K562 (cell line): ENCODE data around the gene MEFV. TPM values are rescaled to one million over a fixed set of nuclear protein-coding genes. Genes with fewer than 3 reads are reported as not detected.

Experiments used
- AFF1 ChIP-seq, 2 experiments: fragments of 450-650 bp; IDR thresholded peaks; 2 replicates each; pipeline ENCODE4 v1.6.1; 2018; ENCODE audit warnings: mild to moderate bottlenecking in 2 of 2, low read depth in 1 of 2; ENCODE audit not compliant: partially characterized antibody in 2 of 2
- CBX3 ChIP-seq, 2 experiments: IDR thresholded peaks; 1 replicate in 1 of 2; 2 replicates in 1 of 2; pipeline ENCODE4 v1.6.1; 2012; ENCODE audit warnings: inconsistent platforms in 2 of 2, low read length in 2 of 2, borderline replicate concordance in 1 of 2, control low read depth in 1 of 2
- EHMT2 ChIP-seq: fragments of 450-650 bp; IDR thresholded peaks from 2 replicates; pipeline ENCODE4 v1.6.1; 2018; ENCODE audit warnings: antibody characterized with exemption
- ETV5 ChIP-seq: sonication (generic); formaldehyde crosslinking; IDR thresholded peaks from 2 replicates; pipeline ENCODE4 v1.4.0; 2020; ENCODE audit warnings: low read depth, mild to moderate bottlenecking, missing genetic modification reagents
- GTF2E2 ChIP-seq: fragments of 200-800 bp; sonication (Bioruptor generic); IDR thresholded peaks from 2 replicates; pipeline ENCODE4 v1.6.1; 2016; ENCODE audit warnings: missing genetic modification characterization, missing compliant biosample characterization
- GTF2F1 ChIP-seq: IDR thresholded peaks from 2 replicates; pipeline ENCODE4 v1.6.1; 2011; ENCODE audit warnings: low read depth, low read length, improper control_type of control experiment
- HDAC2 ChIP-seq: fragments of 450-650 bp; IDR thresholded peaks from 2 replicates; pipeline ENCODE4 v1.6.1; 2016; ENCODE audit warnings: mild to moderate bottlenecking
- IRF9 ChIP-seq: fragments of 450-650 bp; IDR thresholded peaks from 2 replicates; pipeline ENCODE4 v1.6.1; 2016; ENCODE audit warnings: missing biosample characterization, missing genetic modification characterization
- KDM4B ChIP-seq, 2 experiments: fragments of 450-650 bp in 1 of 2; sonication (generic) in 1 of 2; IDR thresholded peaks; 2 replicates each; pipeline ENCODE4 v1.6.1; 2016 to 2017; ENCODE audit warnings: borderline replicate concordance in 2 of 2, antibody characterized with exemption in 1 of 2, low read depth in 1 of 2, mild to moderate bottlenecking in 1 of 2
- NCOA1 ChIP-seq: fragments of 450-650 bp; IDR thresholded peaks from 2 replicates; pipeline ENCODE4 v1.6.1; 2016; ENCODE audit warnings: low read depth
- NEUROD1 ChIP-seq: fragments of 150-350 bp; IDR thresholded peaks from 2 replicates; pipeline ENCODE4 v1.6.1; 2014; ENCODE audit warnings: borderline replicate concordance, low read length, low read depth; ENCODE audit not compliant: partially characterized antibody
- RBM15 ChIP-seq: fragments of 200-400 bp; formaldehyde crosslinking; IDR thresholded peaks from 2 replicates; pipeline ENCODE4 v1.6.1; 2018; ENCODE audit warnings: mild to moderate bottlenecking, low read length, moderate library complexity; ENCODE audit not compliant: insufficient read depth
- SMARCB1 ChIP-seq: IDR thresholded peaks from 2 replicates; pipeline ENCODE4 v1.6.1; 2011; ENCODE audit warnings: improper control_type of control experiment, low read depth; ENCODE audit not compliant: insufficient read length
- THRB ChIP-seq: fragments of 450-650 bp; formaldehyde crosslinking; conservative IDR thresholded peaks from 2 replicates; pipeline ENCODE4 v1.4.0; 2022; ENCODE audit warnings: mild to moderate bottlenecking, missing genetic modification characterization
- ZNF224 ChIP-seq: sonication (generic); formaldehyde crosslinking; IDR thresholded peaks from 2 replicates; pipeline ENCODE4 v1.8.0; 2022; ENCODE audit warnings: mild to moderate bottlenecking, missing genetic modification reagents
- ZNF75A ChIP-seq: fragments of 450-650 bp; formaldehyde crosslinking; IDR thresholded peaks from 2 replicates; pipeline ENCODE4 v1.4.0; 2020; ENCODE audit warnings: mild to moderate bottlenecking
- polyA plus RNA-seq, 8 experiments: library from polyadenylated mRNA; depleted of rRNA in 4 of 8; stranded (reverse) in 5 of 8; unstranded in 3 of 8; fragments of >200 nt; fragmentation: Nextera tagmentation in 2 of 8; fragmentation: Illumina TruSeq in 1 of 8; extraction: Ambion mirVana in 2 of 8; extraction: Trizol in 1 of 8; gene quantifications; 2 replicates each; pipeline versions ENCODE4 v1.2.1 to v1.2.3, GENCODE V29; 2011 to 2014; ENCODE audit warnings: inconsistent platforms in 1 of 8, missing spikeins in 1 of 8
- total RNA-seq, 7 experiments: library from RNA; depleted of rRNA in 6 of 7; stranded (reverse); fragments of >200 nt in 6 of 7; fragmentation: Illumina TruSeq in 2 of 7; extraction: Trizol in 2 of 7; gene quantifications; 2 replicates each; pipeline versions ENCODE4 v1.2.1 to v1.2.3, GENCODE V29; 2011 to 2021; ENCODE audit warnings: low replicate concordance in 1 of 7

Gene MEFV
- total and polyA plus RNA-seq, 9 of the 15 experiments (the other 6 are each of a cell fraction or from before 2014, with no cell fraction given): 0.14 TPM; not detected in 8

- TF ChIP-seq RBM15: no peak
- peak; percentile 67; the same call in 1 of the 2 replicates for TF ChIP-seq ETV5 (CRISPR knock-in tag)
- TF ChIP-seq ZNF224 (CRISPR knock-in tag): no peak; the same call in 1 of the 2 replicates
- TF ChIP-seq THRB (CRISPR knock-in tag): 0 out of 2 replicates have a peak, but pooled peaks have one; percentile 28
- no peak for TF ChIP-seq AFF1 (IDR thresholded peaks at IDR 0.05; ENCODE audit: low read depth in 1 of 2, partially characterized antibody in 2 of 2)
- TF ChIP-seq EHMT2: peak; percentile 71; the same call in 1 of the 2 replicates
- TF ChIP-seq ZNF75A (CRISPR knock-in tag): 0 out of 2 replicates have a peak, but pooled peaks have one; percentile 14
- TF ChIP-seq NEUROD1: no peak
- TF ChIP-seq SMARCB1: no peak
- TF ChIP-seq GTF2E2 (tag): peak; percentile 78
- TF ChIP-seq NCOA1: no peak
- no peak for TF ChIP-seq KDM4B (IDR thresholded peaks at IDR 0.05; ENCODE audit: borderline replicate concordance in 2 of 2, low read depth in 1 of 2)
- peak in 1 of 2 experiments; percentile 85; a peak in 2 of 3 replicates for TF ChIP-seq CBX3 (IDR thresholded peaks at IDR 0.05; ENCODE audit: borderline replicate concordance in 1 of 2, low read length in 2 of 2)
- TF ChIP-seq GTF2F1: 0 out of 2 replicates have a peak, but pooled peaks have one; percentile 11
- TF ChIP-seq IRF9 (tag): no peak
- peak; percentile 79; the same call in 1 of the 2 replicates for TF ChIP-seq HDAC2
Observed at GRCh38 chr16:3305109-3306068, 49.0 kb upstream of the MEFV start, which contains the start of the genes TIGD7 and ZNF75A (continued).
